Measurements from ENCODE around the gene CDKL2.

DNA sequence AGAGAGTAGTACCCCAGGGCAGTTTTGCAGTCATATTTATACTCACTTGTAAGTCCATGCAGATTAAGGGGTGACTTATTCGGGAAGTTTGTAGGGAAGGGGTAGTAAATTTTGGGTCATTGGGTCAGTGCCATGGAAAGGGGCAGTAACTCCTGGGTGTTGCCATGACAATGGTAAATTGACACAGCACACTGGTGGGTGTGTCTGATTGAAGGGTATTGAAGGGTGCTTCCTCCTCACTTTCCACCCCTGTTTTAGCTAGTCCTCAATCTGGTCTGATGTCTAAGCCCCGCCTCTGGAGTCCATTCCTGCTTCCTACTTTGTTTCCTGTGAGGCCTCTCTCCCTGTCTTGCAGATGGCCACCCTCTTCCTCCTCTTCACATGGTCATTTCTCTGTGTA lies 62.6 kb downstream of the CDKL2 start:
- TF ChIP-seq BHLHE40 (IDR thresholded peaks at IDR 0.05; ENCODE audit: borderline replicate concordance) (no peak), SUZ12 (IDR thresholded peaks at IDR 0.05) (no peak), CTBP1 (IDR thresholded peaks at IDR 0.05; ENCODE audit: borderline replicate concordance) (no peak)
